ENCODE data around the gene DPYD. TPM values are rescaled to one million over a fixed set of nuclear protein-coding genes. Genes with fewer than 3 reads are reported as not detected.
A peak's percentile ranks its signal among the peaks of the same experiment; 100 is the strongest.

DPYD gene
- total RNA-seq, 1 donor from 2014 or later, result 29.4 TPM

DNA sequence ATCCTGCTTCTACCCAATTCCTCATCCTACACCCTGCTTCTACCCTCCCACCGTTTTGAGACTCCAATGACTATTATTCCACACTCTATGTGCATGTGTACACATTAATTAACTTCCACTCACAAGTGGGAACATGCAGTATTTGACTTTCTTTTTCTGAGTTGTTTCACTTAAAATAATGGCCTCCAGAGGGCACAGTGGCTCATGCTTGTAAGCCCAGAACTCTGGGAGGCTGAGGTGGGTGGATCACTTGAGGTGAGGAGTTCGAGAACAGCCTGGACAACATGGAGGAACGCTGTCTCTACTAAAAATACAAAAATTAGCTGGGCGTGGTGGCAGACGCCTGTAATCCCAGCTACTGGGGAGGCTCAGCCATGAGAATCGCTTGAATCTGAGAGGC lies 734.5 kb downstream of the DPYD start:
- no peak for ATAC-seq

DNA sequence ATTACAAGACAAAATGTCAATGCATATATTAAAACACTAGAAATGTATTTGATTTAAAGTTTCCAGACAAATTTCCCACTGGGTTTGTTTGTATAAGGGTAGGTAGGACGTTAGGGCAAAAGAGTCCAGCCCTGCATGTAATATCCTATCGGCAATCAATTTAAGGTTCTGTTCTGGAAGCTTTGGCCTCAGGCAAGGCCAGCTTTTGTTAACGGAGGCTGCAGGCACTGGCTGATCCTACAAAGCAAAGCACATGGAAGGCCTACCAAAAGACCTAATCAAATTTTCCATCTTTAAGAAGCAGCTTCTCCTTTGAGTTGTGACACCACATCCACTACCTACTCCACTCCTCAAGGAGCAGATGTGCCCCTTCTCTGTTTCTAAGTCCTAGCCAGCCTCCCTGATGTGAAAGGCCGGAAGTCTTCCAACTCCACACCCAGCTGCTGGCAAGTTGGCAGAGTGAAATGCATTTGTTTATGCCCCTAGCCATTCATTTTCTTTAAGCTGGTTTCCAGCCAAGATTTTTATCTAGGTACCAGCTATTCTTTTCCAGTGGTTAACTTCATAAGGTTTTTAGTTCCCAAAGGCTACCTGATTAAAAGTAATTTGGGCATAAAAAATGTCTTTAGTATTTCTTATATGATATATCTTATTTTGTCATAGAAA lies 746.7 kb downstream of the DPYD start:
- ATAC-seq, result no peak

- ATAC-seq, result no peak
Measured at GRCh38 chr1:97170300-97170699, 750.5 kb downstream of the DPYD start.

GRCh38 chr1:97168056-97168455 lies 752.8 kb downstream of the DPYD start:
- no peak for ATAC-seq

DNA sequence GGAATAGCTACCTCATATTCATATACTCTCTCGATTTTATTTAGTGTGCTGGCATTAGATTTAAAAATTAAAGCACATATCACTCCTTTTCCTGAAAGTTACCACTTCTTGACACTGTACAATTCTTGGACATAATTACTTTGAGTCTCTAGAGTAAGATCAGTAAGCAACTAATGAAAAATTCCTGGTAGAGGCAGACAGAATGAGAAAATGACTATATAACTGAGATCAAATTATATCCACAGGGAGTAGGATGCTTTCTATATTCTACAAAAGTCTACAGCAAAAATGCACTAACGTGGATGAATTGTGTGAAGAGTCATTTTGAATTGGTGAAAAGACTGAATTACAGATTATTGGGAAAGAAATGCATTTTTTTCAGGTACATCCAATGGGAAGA lies 753.6 kb downstream of the DPYD start:
- no peak for ATAC-seq

DNA sequence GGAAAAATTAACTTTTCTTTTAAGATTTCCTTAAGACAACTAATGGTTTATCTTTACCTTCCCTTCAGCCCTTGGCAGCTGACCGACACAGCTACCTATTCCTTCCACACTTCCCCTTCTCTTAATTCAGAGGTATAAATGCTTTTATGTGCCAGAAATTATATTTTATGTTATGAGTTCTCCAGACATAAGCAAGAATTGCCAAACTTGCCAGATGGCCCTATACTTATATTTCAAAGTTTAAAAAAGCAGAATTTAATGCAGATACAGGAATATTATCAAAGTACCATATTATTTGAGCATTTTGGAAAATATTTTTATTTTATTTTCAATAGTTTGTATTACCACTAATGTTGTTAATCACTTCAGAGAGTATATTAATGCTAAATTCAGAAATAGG lies 754.2 kb downstream of the DPYD start:
- no peak for ATAC-seq

DNA sequence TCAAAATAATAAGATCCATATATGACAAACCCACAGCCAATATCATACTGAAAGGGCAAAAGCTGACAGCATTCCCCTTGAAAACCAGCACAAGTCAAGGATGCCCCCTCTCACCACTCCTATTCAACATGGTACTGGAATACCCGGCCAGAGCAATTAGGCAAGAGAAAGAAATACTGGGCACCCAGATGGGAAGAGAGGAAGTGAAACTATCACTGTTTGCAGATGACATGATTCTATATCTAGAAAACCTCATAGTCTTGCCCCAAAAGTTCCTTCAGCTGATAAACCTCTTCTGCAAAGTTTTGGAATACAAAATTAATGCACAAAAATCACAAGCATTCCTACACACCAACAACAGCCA lies 756.6 kb downstream of the DPYD start:
- ATAC-seq, result no peak

DNA sequence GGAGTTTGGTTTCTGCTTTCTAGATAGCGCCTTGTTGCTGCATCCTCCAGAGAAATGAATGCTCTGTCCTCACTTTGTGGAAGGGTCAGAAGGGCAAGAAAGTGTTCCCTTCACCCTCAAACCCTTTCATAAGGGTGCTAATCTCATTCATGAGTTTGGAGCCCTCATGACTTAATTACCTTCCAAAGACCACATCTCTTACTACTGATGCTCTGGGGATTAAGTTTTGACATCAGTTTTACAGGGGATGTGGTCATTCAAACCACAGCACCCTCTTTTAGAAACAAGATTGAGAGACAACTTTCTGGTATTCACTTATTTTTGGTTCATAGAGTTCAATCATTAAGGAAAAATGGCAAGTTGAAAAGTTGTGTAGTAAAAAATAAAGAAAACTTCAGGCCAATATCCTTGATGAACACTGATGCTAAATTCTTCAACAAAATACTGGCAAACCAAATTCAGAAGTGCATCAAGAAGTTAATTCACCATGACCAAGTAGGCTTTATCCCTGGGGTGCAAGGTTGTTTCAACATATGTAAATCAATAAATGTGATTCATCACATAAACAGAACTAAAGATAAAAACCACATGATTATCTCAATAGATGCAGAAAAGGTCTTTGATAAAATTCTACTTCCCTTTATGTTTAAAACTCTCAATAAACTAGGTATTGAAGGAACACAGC lies 757.1 kb downstream of the DPYD start:
- no peak for ATAC-seq

GRCh38 chr1:97160818-97161217 lies 760.0 kb downstream of the DPYD start:
- ATAC-seq, result no peak

DNA sequence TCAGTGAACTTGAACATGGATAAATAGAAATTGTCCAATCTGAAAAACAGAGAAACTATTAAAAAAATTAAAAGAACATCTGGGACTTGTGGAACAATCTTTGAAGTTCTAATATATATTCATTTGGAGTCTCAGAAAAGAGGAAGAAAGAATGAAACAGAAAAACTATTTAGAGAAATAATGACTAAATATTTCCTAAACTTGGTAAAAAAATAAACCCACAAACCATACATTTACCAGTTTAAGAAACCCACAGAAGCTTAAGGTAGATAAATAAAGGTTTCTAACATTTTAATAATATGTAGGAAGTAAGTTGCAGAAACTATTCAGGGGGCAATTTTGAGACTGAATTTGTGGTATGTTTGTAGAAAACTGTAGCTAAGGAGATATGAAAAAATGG lies 761.5 kb downstream of the DPYD start:
- no peak for ATAC-seq

GRCh38 chr1:97158691-97159096 lies 762.1 kb downstream of the DPYD start:
- no peak for ATAC-seq

DNA sequence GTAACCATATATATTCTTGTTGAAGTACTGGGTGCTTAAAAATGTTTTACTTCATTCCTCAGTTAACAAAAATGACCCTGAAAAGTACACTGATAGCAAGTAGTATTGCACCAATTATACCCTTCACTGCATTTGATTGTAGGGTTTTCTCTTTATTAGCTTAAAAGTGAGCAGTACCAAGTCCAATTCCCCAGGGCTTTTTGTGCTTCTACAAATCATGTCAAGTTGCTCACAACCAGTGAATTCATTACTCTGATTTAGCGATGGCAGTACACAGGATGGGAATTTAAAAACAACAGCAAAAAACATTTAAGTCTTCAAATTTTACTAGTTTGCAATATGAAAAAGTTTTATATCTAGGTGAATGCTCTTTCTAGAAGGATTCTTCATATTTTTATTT lies 762.8 kb downstream of the DPYD start:
- ATAC-seq, result no peak

GRCh38 chr1:97151651-97152050 lies 769.2 kb downstream of the DPYD start:
- ATAC-seq, result no peak

DNA sequence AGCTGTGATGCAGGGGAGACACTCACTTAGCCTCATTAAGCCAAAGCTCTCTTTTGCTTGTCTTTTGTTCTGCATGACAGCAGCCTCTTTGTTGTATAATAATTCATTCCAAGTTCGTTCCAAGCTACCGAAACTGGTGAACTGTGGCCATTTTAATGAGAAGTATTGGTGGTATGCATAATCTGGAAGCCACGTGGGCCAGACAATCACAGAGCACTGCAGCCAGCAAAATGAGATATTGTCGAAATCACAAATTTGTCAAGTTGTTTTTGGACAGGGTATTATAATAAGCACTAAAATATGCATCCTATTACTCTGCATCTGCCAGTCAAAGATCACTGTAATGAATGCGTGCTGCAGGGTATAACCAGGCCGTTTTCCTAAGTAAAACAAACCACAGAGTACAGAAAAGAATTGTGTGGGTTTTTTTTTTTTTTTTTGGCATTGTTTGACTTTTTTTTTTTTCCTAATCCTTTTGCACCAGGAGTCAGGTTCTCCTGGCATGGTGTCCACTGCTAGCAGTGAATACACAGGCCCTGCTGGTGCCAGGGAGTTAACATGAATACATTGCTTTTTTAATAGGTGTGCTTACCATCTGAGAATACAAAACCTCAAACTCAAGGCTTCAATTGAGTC lies 775.4 kb downstream of the DPYD start:
- ATAC-seq, result peak; percentile 31

DNA sequence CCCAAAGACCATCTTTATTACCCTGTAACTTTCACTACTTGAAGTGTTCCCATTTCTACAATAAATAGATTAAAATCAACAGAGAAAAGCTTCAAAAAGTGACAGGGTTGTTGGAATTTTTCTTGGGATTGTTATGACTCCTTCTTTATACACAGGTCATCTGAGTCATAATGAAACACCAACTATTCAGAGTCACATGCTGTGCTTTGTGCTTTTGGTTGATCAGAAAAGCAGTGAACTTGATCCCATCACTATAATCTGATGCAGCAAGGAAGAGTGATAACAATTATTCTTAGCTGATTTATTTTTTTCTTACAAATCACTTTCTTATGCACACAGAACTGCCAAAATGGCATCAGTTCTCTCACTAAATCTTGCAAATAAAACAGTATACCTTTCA lies 776.3 kb downstream of the DPYD start:
- peak; percentile 50 for ATAC-seq

- ATAC-seq, result no peak
Measured at GRCh38 chr1:97143236-97143882, 777.5 kb downstream of the DPYD start.

DNA sequence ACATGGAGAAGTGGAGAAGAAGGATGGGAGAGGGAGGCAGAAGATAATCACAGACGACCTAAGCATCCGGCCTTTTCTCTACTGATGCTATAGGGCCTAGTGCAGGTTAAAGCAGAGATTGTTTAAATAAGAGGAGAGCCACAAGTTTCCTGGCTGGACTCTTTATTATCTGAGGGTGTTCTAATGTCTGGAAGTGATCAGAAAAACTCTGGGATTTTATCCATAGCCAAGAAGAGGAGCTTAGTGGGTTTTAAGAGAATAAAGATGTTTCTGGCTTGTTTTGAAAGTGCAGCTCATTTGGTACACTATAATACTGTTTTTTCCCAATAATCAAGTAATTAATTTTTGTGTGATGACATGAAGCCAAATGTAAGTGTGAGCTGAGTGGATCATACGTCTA lies 780.2 kb downstream of the DPYD start:
- no peak for ATAC-seq

DNA sequence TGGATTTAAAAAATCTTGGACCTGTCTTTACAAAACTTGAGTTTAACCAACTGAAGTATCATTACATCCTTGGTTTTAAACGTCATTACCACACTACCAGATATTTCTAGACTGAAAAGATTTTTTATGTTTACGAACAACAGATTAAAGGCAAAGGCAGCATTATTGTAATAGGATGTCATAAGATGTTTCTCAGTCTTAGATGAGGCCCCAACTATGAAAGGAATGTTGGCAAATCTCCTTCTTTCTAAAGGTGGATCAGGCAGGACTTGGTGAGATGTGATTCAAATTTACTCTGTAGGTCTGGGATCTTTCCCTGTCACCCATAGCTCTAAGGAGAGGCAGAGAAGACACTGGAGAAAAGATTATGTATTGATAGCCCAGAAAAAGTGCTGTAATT lies 781.3 kb downstream of the DPYD start:
- ATAC-seq, result no peak

DNA sequence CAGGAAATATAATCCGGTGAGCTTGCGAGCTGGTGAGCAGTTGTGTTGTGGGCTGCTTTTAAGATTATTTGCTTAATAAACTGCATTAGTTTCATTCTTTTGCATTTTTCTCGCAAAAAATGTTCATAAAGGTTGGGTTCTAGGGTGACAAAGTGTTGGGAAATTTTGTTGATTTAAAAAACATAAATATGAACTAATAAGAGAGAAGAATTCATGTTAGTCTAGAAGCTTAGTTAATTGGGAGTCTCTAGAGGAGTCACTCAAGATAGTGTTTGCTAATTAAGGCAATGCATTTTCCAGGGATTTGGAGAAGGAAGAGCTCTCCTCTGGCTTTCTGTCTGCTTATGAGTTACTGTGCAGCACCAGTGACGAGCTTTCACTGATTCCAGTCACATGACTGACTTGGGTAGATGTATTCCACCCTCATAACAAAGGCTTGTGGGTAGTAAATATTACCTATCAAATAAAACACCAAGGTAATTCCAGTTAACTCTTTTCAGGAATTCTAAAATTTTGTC lies 782.3 kb downstream of the DPYD start:
- ATAC-seq, result no peak

GRCh38 chr1:97137862-97138514 lies 782.8 kb downstream of the DPYD start:
- ATAC-seq, result peak; percentile 77

DNA sequence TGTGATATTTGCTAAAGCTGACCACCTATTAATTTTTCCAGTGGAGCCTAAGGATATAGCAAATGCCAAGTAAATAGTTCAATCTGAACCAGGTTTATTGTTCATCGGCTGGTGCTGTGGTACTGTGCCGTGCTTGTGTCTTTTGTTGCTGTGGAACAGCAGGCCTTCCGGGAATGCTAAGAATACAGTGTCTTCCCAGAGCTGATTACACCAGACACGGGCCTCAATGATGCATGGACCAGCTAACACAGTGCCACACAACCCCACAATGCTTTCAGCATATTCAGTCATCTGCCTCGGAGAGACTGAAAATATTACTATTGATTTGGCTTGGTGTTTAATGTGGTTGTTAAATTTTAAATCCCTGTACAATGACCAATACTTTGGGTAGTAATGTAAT lies 783.8 kb downstream of the DPYD start:
- no peak for ATAC-seq

- no peak for ATAC-seq
Measured at GRCh38 chr1:97135972-97136371, 784.9 kb downstream of the DPYD start.

- no peak for ATAC-seq
Measured at GRCh38 chr1:97128426-97128825, 792.4 kb downstream of the DPYD start.
